HG03342 (cell line): Measurements from ENCODE around the gene MOK.
A peak's percentile ranks its signal among the peaks of the same experiment; 100 is the strongest.
"Not testable (repeated sequence)": the region's sequence is repeated elsewhere in the genome, so short reads cannot be mapped to it uniquely, and the experiment has no call there.

Source experiments
- ATAC-seq: cut with Tn5 transposase; IDR thresholded peaks from one replicate; pipeline ENCODE4 v1.9.1; 2021; ENCODE audit warnings: mild to moderate bottlenecking, moderate library complexity; ENCODE audit not compliant: unreplicated experiment

Gene MOK, protein sequence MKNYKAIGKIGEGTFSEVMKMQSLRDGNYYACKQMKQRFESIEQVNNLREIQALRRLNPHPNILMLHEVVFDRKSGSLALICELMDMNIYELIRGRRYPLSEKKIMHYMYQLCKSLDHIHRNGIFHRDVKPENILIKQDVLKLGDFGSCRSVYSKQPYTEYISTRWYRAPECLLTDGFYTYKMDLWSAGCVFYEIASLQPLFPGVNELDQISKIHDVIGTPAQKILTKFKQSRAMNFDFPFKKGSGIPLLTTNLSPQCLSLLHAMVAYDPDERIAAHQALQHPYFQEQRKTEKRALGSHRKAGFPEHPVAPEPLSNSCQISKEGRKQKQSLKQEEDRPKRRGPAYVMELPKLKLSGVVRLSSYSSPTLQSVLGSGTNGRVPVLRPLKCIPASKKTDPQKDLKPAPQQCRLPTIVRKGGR

DNA sequence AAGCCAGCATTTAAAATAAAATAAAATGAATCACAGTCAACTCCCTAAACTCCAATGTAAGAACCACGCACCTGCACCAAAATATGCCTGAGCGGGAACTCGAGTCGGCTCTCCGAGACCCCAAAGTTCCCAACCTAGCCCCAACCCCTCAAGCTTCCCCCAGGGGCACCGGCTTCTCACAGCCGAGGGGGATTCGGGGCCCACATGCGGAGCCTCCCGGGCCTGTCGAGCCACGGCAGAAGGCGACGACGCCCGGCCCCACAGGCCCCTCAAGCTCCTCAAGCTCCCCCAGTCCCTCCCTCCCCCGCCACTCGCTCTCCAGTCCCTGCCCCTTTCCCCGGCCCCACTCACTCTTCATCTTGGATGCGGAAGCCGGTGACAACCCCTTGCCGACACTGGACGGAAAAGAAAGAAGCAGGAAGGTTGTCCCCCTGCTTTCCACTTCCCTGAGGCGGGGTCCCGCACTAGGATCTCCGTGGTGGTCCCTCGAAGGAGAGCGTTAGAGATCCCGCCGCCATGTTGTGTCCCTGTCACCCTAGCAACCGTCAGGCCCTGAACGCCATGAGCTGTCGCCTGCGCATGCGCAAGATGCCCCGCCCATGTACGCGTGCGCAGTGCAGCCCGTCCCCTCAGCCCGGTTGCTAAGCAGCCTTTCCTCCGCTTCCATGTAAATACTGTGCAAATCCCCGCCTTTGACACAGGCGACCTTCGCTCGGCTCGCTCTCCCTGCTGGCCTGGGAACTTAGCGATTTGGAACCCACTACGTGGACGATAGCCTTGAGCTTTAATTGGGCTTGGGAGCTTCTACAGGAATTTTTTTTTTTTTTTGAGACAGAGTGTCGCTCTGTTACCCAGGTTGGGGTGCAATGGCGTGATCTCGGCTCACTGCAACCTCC, at the start of gene MOK:
MOK (minus strand) TSS at position 554 of the 896 bp plus-strand sequence; CDS start at position 358, 196 bp downstream.
- peak; percentile 89 for ATAC-seq

DNA sequence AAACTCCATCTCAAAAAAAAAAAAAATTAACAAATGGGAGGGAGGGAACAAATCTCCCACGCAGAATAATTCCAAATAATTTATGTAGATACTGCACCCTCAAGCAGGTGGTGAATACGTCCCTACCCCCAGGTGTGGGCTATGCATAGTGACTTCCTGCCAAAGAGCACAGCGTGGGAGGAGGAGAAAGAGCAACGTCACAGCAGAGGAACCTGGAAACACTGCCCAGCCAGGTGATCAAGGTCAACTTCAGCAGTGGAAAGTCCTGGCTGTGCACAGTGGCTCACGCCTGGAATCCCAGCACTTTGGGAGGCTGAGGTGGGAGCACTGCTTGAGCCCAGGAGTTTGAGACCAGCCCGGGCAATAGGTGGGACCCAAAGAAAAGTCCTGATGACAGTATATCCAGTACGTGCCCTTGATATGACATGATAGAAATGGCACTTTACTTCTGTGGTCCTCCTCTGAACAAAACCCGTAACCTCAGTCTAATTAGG, 48.2 kb upstream of the MOK start:
- no peak for ATAC-seq

DNA sequence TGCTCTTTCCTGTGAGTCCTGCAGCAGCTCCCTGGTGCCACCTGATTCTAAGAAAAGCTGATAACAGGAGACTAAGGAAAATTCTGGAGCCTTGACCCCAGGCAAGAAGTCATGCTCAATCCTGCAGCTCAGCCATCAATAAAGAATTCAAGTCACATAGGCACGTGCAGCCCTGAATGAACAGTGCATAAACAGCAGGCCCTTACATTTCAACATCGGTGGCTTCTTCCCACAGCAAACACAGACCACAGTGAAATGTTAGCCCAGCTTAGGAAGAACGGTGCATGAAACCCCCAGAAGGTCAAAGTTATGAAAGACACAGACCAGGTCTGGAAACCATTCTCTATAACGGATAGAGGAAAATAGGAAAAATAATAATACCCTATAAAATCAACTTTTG, 47.2 kb upstream of the MOK start:
- ATAC-seq = no peak

DNA sequence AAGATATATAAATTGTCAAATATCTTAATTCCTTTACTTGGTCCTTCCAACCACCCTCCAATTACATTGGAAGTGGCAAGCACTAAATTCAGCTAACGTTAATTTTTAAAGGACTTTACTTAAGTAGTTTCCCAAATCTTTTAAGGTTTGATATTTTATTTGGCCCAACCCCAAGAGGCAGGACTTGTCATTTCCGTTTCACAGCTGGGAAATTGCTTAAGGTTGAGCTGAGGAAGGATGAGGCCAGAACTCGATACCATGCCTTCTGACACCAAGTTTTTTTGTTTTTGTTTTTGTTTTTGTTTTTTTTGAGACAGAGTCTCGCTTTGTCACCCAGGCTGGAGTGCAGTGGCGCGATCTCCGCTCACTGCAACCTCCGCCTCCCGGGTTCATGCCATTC, 46.6 kb upstream of the MOK start:
- not testable (repeated sequence) for ATAC-seq

DNA sequence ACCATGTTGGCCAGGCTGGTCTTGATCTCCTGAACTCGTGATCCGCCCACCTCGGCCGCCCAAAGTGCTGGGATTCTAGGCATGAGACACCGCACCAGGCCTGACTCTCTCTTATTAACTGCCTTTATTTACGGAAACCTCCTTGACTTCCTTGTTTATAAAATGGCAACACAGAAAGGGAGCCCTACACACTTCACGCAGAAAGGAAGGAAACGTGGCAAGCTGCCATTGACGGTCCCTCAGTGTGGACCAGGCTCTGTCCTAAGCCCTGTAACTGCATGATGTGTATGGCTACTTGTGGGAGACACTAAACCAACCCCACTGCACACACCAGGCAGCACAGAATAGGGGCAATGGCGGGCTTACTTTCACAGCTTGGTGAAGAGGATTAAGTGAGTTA, 46.1 kb upstream of the MOK start:
- no peak for ATAC-seq

DNA sequence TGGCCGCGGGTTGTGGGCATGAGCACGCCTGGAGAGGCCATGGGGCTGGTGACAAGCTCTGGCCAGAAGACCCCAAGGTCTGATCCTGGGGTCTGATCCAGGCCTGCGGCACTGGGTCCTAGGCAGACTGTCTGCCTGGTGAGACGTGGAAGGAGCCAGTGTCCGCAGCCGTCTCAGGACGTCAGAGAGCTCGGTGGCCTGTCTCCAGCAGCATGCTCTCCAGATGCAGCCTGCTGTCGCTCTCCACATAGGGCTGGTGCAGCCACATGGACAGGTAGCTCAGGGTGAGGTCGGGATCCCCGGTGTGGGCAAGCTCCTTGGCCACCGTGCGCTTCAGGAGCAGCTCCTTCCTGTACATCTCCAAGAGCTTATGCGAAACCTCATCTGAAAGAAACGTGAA, 43.4 kb upstream of the MOK start:
- ATAC-seq = no peak

DNA sequence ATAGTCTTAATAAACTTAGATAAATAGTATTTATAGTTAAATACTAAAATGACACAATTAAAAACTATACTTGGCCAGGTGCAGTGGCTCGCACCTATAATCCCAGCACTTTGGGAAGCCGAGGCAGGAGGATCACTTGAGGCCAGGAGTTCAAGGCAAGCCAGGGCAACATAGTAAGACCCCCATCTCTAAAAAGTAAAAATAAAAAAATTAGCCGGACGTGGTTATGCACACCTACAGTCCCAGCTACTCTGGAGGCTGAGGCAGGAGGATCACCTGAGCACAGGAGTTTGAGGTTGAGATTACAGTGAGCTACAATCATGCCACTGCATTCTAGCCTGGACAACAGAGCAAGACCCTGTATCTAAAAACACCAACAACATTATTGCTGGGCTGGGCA, 41.7 kb upstream of the MOK start:
- ATAC-seq = no peak

DNA sequence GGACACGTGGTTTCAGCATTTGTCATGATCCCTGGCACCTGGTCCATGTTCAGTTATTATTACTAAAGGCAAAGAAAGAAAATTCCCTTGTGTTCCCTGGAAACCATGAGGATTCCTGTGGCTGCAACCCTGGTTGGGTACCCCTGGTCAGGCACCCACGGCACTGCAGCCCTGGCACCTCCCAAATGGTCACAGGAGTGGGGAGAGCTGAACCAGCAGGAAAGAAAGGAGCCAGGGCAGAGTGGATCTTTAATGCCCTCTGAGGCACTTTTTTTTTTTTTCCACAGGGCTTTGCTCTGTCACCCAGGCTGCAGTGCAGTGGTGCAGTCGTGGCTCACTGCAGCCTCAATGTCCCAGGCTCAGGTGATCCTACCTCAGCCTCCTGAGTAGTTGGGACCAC, 40.3 kb upstream of the MOK start:
- no peak for ATAC-seq

DNA sequence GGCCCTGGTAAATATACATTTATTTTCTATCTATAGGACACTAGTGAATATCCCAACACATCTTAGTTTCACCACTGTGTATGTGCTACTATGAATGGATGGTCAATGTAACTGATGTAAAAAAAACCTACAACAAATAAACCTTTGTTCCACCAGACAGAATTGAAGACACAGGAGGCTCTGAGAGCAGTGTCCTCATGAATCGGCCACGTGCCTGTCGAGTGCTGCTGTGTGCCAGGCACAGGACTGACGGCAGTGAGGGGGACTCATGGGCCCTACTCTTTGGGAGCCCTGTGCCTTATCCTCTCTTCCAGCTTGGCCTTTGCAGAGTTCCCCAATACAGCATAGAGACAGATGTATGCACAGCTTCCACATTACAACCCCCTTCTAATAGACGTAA, 39.5 kb upstream of the MOK start:
- no peak for ATAC-seq

DNA sequence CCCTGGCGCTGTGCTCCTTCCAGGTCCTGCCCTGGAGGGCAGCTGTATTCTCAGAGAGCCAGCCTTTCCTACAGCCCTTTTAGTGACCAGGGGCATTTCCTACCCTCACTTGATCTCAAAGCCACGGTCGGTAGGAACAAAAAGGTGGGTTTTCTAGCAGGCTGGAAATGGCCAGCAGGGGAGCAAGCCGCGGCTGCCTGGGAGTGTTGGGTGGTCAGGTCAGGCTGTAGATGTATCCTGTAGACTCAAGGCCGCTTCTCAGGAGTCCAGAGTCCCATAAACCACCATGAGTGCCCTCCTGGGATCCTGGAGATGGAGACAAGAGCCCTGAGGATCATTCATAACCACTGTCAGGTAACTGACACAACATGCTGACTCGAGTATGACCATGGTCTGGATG, 39.1 kb upstream of the MOK start:
- no peak for ATAC-seq

DNA sequence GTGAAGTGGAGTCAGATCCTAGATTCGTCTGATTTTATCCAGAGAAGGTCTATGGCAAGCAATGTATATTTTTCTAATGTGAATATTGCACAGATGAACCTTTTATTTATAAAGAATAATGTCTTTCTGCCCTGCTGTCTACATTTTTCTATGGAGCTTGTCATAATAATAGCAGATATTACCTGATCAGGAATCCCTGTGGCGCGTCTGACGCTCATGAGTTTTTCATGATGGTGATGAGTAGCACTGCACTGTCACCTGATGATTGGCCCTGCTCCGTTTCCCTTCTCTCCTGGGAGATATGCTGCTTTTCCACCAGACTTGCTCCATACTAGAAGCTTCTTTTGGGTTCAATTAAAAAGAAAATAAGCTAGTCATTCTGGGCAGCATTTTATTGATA, 37.3 kb upstream of the MOK start:
- no peak for ATAC-seq

DNA sequence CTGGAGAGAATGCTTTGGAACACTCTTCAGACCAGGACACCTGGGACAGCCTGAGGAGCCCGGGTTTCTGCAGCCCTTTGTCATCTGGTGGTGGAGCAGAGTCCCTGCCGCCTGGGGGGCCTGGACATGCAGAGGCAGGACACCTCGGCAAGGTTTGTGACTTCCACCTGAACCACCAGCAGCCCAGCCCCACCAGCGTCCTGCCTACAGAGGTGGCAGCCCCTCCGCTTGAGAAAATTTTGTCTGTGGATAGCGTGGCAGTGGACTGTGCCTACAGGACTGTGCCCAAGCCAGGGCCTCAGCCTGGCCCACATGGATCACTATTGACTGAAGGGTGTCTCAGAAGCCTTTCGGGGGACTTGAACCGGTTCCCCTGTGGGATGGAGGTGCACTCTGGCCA, 36.6 kb upstream of the MOK start:
- ATAC-seq = no peak

DNA sequence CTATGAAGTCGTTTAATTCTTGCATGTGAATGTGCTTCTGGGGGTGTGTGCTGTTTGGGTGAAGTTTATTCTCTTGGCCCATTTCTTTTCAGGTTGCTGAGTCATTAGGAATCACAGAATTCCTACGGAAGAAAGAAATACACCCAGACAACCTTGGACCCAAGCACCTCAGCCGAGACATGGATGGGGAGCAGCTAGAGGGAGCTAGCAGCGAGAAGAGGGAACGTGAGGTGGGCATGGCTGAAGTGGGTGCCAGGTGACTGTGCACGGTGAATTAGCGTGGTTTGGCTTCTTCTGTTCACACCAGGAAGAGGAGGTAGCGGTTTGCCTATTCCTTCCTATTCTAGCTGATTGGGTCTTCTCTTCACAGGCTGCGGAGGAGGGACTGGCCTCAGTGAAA, 33.8 kb upstream of the MOK start:
- ATAC-seq = no peak

DNA sequence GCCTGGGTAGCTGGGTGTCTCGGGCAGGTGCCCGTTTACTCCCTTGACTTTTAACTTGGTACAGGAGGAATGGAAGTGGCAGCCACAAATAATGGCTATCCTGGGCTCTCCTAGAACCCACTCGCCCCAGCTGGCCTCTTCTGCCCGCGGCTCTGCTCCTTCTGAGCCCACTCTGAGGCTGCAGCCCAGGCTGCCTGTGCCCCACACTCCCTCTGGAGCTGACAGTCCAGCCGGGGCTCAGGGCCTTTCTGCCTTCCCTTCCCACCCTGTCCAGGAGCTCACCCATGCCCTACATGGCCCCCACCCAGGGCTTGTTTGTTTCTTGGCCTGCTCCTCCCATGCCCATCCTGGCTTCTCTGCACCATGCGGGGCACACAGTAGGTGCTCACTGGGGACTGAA, 30.2 kb upstream of the MOK start:
- ATAC-seq = no peak

DNA sequence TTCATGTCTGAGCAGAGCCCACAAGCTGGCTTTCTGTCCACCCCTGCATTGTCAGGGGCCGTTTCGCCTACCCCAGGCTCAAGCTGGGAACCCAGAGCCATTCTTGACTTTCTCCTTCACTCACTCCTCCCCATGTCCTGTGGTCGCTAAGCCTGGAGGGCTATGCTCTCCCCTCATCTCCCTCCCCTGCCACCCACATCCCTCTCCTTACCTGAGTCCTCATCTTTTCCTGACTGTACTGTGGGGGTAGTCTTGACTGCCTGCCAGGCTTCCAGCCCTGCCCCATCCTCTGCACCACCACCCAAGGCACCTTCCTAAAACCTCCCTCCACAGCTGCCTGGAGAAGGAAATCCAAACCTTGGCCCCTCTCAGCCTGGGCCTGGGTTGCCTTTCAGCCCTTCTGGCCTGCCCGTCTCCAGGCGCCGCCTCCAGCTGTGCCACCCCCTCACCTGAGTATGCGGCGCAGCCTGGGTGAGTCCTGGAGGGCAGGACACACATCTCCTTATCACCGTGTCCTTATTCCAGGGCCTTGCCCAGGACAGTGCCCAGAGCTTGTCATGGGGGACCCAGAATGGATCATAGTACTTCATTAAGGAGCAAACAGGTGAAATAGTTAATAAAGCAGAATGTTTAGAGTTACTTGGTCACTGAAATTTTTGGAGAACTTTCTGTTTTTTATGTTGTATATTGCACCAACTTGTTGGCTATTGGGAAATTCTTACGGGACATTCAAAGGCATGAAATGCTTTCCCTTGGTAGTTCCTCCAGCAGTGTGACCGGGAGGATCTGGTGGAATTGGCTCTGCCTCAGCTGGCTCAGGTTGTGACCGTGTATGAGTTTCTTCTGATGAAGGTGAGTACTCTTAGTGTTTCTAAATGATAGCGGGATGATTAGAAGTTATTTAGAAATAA, 29.1 kb upstream of the MOK start:
- no peak for ATAC-seq

DNA sequence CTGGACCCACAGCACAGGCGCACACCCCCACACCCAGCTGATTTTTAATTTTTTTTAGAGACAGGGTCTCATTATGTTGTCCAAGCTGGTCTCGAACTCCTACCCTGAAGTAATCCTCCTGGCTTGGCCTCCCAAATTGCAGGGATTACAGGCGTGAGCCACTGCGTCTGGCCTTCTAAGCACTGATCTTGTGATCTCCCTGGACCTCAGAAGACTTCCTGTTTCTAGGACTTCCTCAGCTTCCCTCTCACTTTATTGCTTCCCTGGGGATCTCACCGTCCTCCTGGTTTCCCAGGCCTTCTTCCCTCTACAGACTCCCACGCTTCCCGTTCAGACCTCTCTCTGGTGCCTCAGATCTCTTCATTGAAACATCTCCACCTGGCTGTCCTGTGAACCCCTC, 28.4 kb upstream of the MOK start:
- no peak for ATAC-seq

DNA sequence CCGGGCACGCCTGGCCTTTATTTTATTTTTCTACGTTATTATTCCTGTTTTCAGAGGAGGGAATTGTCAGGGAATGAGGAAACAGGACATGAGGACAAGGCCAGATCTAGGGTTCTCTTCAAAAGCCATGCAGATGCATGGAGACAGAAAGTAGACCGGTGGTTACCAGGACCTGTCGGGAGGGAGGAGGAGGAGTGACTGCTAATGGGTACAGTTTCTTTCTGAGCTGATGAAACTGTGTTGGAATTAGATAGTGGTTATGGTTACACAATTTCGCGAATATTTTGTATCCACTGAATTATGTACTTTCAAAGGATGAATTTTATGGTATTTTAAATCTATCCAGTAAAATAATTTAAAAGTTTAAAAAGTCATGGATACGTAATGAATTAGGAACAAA, 25.8 kb upstream of the MOK start:
- no peak for ATAC-seq

DNA sequence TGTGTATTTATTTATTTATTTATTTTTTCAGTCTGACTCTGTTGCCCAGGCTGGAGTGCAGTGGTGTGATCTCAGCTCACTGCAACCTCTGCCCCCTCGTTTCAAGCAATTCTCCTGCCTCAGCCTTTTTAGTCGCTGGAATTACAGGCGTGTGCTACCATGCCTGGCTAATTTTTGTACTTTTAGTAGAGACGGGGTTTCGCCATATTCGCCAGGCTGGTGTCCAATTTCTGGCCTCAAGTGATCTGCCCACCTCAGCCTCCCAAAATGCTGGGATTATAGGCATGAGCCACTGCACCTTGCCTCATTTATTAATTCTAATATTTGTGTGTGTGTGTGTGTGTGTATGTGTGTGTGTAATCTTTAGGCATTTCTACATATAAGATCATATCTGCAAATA, 24.4 kb upstream of the MOK start:
- ATAC-seq = not testable (repeated sequence)

DNA sequence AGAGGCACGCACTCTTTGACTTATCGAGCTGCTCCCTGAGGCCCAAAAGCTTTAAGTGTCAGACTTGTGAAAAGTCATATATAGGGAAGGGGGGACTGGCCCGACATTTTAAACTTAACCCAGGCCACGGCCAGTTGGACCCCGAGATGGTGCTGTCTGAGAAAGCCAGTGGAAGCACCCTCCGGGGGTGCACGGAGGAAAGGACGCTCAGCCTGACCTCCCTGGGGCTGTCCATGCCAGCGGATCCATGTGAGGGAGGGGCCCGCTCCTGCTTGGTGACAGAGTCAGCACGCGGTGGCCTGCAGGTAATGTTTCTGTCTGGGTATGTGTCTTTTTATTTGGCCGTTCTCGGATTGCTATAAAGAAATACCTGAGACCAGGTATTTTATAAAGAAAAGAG, 21.6 kb upstream of the MOK start:
- ATAC-seq = no peak

DNA sequence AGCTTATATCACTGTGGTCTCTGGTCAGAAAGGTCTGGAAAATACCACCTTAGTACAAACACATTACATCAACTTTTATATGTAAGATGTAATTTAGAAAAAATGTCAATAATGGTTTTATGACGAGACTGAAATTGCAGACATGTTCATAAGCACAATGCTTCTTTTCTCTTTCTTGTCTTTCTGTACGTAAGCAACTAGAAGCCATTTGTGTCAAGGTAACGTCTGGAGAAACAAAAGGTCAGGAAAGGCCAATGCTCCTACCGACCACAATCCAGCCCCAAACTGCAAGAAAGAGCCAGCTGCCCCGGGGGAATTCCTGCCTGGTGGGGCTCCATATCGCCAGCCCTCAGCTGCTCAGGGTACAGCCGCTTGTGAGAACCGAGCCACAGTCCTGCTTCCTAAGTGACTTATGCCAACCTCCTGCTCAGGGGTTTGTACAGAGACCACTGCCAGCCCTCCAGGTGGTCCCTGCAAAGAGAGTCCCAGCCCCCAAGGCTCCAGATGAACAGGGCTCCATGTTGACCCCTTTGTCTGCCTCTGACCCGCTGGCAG, 20.9 kb upstream of the MOK start:
- ATAC-seq = no peak

DNA sequence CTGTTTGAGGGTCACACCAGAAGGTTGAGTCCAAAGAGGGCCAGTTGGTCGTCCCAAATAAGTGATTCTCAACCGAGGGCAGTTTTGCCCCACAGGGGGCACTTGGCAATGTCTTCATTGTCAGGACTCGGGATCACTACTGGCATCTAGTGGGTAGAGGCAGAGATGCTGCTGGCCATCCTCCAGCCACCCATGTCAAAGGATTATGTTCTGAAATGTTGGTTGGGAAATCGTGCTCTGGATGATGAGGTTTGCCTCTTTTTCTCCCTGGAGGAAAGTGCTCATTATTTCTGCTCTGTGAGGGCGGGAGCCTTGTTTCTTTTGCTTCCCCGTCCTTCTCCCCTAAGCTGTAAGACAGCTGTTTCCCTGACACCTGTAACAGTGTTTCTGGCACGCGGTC, 18.1 kb upstream of the MOK start:
- ATAC-seq = no peak
